OCI-LY7 (cell line): ENCODE measurements around the gene GIPC3.

Experiments used
- CTCF ChIP-seq: fragments of 200-600 bp; sonication (generic); conservative IDR thresholded peaks from 2 replicates; pipeline ENCODE4 v1.5.1; 2014; ENCODE audit warnings: mild to moderate bottlenecking, antibody characterized with exemption, low read length, moderate library complexity, mixed read lengths
- EZH2phosphoT487 ChIP-seq: fragments of 200-600 bp; sonication (generic); IDR thresholded peaks from 2 replicates; pipeline ENCODE4 v1.6.1; 2018; ENCODE audit warnings: low read depth, borderline replicate concordance, mild to moderate bottlenecking, mixed run types, antibody characterized with exemption, low read length, moderate library complexity, mixed read lengths

- TF ChIP-seq CTCF (no peak), EZH2phosphoT487 (no peak)
Measured at GRCh38 chr19:3636962-3637361, 51.7 kb downstream of the GIPC3 start.
